Measurements from ENCODE around the gene ACAD8.

DNA sequence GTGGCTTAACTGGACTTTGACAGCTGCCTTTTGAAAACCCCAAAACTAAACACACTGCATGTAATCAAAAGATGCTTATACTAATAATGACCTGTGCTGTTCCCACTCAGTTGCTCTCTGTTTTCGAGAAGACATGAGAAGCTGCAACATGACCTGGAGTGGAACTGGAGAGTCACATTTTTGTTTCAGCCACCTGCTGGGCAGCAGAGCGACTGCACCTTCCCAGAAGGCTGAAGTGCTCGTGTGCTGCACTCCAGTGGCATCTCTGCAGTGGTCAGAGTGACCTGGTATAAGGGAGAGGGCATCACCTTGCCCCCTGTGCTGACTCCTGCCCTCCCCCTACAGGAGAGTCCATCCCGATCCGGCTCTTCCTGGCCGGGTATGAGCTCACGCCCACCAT, 8.8 kb upstream of the ACAD8 start:
- TF ChIP-seq CTCF (IDR thresholded peaks at IDR 0.05; ENCODE audit: control extremely low read depth in 1 of 3, insufficient read depth in 1 of 3, low read depth in 1 of 3, low read length in 3 of 3): peak in 2 of 3 experiments; percentile 48 to 57; a peak in 2 of 4 replicates
- TF ChIP-seq RFX5 (IDR thresholded peaks at IDR 0.05; ENCODE audit: borderline replicate concordance, low read depth, low read length): no peak
- TF ChIP-seq CBX5 (IDR thresholded peaks at IDR 0.05; ENCODE audit: low read depth, low read length): no peak
- TF ChIP-seq TAF1 (IDR thresholded peaks at IDR 0.05; ENCODE audit: low read depth, low read length): no peak
- peak; percentile 22 to 23; a peak in 2 of 4 replicates for TF ChIP-seq RAD21 (IDR thresholded peaks at IDR 0.05 in 1 of 2, conservative IDR thresholded peaks at IDR 0.05 in 1 of 2; ENCODE audit: low read depth in 2 of 2, low read length in 2 of 2)
- TF ChIP-seq CHD2 (IDR thresholded peaks at IDR 0.05; ENCODE audit: low read length): no peak
- no peak for TF ChIP-seq POLR2A (IDR thresholded peaks at IDR 0.05; ENCODE audit: control extremely low read depth in 1 of 2, low read depth in 2 of 2, low read length in 2 of 2)
- TF ChIP-seq POLR2AphosphoS5 (IDR thresholded peaks at IDR 0.05; ENCODE audit: low read depth, low read length): no peak
- no peak for TF ChIP-seq ZNF274 (IDR thresholded peaks at IDR 0.05; ENCODE audit: borderline replicate concordance, extremely low read depth, low read length)
- TF ChIP-seq RXRA (IDR thresholded peaks at IDR 0.05; ENCODE audit: insufficient read depth, low read depth, low read length): no peak
- no peak for TF ChIP-seq RNF2 (IDR thresholded peaks at IDR 0.05; ENCODE audit: borderline replicate concordance, low read depth, low read length, missing control alignments, poor library complexity, severe bottlenecking)
- no peak for TF ChIP-seq JUND (IDR thresholded peaks at IDR 0.05; ENCODE audit: low read length)
- TF ChIP-seq, protein P1, sequence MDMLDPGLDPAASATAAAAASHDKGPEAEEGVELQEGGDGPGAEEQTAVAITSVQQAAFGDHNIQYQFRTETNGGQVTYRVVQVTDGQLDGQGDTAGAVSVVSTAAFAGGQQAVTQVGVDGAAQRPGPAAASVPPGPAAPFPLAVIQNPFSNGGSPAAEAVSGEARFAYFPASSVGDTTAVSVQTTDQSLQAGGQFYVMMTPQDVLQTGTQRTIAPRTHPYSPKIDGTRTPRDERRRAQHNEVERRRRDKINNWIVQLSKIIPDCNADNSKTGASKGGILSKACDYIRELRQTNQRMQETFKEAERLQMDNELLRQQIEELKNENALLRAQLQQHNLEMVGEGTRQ (IDR thresholded peaks at IDR 0.05; ENCODE audit: low read length): no peak

Data from H1 (cell line).